Superior temporal gyrus (tissue), 1 donor: ENCODE data around the gene C15orf40.
"Not testable (repeated sequence)": the region's sequence is repeated elsewhere in the genome, so short reads cannot be mapped to it uniquely, and the experiment has no call there.

Experiments used
- DNase-seq: peaks from one replicate; pipeline ENCODE4 v3.0.0-alpha.2; 2016; ENCODE audit errors: extremely low spot score

Gene C15orf40

DNA sequence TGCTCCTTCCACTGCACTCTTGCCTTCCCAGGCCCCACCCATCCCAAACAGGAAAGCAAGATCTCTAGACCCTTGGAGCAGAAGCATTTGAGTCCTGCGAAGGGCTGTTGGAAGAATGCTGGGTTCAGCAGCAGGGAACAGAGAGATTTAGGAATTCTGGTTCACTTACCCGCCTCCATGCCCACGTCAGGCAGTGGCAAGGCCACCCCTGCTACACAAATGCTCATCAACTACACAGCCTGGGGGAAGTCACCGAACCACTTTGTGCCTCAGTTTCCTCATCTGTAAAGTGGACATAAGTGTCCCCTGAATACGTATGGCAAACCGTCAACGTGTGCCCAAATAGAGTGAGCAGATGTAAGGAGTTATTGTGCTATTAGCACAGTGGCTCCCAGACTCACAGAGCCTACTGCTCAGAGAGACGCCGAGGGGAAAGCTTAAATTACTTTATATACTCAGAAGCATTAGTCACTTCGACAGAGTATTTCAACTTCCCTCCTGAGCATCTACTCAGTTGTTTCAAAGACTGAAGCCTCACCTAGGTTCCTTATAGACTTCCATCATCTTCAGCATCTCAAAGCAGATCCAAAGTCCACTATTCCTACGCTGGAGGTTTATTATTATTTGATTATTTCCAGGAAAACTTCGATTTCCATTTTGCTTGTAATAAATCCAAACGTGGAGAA is 59.8 kb downstream of the C15orf40 start:
- peak; percentile 38 for DNase-seq

DNA sequence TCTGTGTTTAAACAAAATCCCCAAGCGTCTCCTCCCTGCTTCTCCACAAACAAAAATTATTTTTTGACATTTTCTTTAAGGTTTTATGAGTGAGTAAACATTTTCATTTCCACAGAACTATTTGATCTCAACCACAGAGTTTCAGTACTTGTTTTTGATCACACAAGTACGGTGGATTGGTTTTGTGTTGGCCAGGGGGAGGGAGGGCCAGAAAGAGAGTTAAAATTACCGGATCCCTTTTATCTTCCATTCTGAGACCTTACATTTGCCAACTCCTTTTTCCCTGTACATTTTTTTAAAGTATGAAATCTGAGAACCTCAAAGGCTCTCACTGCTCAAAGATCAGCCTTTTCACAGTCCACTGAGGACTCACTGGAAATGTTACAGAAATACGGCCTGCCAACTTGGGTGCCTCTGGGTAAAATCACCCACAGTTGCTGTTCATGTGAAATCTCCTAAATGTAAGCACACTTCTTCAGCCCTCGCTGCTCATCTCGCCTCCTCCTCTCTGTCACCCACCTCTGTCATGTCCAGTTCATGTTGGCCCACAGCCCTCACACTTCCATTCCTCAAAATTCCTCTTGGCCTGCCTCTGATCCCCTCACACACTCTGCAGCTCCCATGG is 60.6 kb downstream of the C15orf40 start:
- no peak for DNase-seq

DNA sequence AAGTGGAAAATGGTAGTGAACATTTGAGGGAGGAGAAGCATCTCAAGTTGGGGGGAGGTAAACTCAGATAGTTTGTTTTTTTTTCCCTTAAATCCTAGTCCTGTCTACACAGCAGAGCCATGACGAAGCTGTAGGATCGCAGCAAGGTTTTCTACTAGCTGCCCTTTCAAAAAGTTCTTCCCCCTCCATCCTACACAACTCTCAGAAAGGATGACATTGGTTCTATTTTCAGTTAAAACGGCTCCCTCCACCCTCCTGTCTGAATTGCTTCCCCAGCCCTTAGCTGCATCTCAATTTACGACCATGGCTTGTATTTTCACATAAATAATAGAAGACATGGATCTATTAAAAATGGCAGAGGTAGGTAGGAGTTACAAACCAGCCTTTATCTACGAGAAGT is 61.1 kb downstream of the C15orf40 start:
- no peak for DNase-seq

DNA sequence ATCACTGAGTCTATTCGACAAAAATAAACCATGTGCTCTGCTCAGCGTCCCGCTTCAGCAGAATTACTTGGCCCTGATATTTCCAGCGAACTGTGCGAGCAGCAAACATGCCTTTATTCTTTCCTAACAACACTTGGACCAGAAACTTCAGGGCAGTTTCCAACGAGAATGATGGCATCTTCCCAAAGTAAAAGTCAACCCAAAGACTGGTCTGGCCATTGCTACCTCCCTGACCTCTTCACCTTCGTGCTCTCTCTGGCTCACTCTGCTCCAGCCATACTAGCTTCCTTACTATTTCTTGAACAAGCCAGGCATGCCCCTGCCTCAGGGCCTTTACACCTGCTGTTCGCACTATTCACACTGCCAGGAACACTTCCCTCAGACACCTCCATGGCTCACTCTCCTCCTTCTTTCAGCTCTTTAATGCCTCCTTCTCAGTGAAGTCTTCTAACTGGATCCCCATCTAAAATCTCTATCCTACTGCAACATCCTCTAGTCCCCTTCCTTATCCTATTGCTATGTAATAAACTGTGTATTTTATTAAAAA is 65.2 kb downstream of the C15orf40 start:
- no peak for DNase-seq

DNA sequence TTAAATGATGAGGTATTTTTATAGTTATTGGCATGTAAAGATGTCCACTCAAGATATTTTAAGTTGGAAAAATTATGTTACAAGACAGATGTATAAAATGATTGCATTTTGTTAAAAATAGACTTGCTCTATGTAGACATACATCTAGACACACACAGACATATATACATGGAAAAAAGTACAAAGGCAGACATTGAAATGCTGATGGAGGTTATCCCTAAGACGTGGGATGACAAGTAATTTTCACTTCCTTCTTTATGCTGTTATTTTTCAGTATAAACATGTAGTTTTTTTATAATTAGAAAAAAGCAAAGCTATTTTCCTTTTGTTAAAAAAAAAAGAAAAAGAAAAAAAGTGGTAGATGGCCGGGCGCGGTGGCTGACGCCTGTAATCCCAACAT is 66.1 kb downstream of the C15orf40 start:
- DNase-seq, result no peak

DNA sequence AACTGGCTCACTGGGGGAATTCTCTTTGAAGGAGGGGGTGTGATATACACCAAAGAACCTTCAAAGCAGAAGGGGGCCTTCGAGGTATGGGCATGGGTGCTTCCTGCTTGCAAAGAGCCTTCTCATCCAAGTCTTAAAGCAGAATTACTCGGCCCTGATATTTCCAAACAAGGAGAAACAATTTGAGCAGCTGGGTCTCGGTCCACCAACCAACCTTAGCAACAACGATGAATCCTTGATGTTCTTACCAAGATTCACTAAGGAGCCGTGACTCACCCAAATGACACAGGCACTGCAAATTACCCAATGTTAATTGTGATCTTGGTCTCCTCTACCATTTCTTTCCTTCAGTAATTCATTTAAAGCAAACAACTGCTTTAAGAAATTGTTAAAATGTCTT is 66.6 kb downstream of the C15orf40 start:
- DNase-seq, result no peak

DNA sequence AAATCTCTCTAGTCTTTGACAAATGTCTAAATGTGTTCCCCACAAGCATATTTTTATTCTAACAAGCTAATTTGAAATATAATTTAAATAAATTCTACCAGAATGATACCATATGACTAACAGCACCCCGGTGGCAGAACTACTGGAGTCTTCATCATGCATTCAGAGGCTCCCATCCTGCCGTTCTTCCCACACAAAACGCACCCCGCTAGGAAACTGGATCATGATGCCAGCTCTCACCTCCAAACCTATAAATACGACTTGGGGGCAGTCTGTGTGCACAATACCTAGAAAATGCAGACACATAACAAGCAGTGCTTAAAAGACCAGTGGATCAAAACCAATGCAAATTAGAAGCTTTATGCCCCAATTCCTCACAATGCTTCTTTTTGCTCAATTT is 67.4 kb downstream of the C15orf40 start:
- DNase-seq, result peak; percentile 30

DNA sequence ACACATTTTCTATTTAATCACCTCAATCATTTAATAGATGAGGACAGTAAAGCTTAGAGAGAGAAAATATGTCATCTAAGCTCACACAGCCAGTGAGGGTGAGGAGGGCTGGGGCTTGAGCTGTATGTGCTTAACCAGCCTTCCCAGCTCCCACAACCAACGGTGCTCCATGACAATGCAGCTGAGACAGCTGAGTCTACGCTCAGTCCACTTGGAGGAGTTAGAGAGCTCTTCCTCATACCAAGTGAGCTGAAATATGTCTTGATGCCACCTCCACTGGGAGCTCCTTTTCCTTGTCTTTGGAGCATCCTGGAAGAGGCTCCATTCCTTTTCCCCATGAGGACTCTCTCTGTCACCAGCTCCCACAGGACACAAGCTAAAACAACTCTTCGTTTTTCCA is 68.3 kb downstream of the C15orf40 start:
- DNase-seq, result no peak

DNA sequence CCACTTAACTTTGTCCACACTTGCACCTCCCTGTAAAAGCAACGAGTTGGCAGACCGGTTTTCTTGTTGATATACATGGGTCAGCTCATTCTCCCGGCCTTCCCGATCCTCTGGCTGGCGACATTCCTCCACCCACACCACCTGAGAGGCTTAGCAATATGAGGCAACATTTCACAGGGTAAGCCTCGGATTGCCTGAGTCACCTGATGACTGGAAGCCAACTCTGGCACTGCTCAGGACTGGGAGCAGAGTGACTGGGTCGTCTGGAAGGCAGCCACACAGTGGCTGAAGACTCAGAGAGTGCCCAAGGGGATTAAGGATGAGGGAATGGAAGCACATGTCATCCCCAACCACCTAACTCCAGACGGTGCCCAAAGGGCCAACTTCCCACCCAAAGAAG is 68.7 kb downstream of the C15orf40 start:
- no peak for DNase-seq

DNA sequence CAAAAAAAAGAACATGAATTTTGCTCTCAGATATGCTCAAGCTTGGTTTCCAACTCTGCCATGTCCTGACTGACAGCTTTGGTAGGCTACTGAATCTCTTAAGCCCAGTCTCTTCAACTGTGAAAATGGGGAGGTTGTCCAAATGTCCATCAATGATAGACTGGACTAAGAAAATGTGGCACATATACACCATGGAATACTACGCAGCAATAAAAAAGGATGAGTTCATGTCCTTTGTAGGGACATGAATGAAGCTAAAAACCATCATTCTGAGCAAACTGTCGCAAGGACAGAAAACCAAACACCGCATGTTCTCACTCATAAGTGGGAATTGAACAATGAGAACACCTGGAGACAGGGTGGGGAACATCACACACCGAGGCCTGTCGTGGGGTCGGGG is 71.8 kb downstream of the C15orf40 start:
- DNase-seq, result not testable (repeated sequence)
